ENCODE results near the gene COA7.

Gene COA7

DNA sequence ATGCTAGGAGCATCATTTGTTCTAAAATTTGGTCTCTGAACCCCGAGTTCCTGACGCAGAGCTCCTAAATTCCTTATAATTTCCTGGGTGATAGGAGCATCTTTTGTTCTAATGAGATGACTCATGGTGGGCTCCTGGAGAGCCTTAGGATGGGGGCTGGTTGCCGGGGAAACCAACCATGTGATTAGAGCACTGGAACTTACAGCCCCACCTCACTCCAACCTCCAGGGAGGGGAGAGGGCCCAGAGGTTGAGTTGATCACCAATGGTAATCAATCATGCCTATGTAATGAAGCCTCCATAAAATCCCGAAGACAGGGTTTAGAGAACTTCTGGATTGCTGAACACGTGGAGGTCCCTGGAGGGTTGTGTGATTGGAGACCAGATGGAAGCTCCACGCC, 57.5 kb downstream of the COA7 start:
- no peak for DNase-seq (ENCODE audit: low read depth, low spot score)
- TF ChIP-seq, protein P1, sequence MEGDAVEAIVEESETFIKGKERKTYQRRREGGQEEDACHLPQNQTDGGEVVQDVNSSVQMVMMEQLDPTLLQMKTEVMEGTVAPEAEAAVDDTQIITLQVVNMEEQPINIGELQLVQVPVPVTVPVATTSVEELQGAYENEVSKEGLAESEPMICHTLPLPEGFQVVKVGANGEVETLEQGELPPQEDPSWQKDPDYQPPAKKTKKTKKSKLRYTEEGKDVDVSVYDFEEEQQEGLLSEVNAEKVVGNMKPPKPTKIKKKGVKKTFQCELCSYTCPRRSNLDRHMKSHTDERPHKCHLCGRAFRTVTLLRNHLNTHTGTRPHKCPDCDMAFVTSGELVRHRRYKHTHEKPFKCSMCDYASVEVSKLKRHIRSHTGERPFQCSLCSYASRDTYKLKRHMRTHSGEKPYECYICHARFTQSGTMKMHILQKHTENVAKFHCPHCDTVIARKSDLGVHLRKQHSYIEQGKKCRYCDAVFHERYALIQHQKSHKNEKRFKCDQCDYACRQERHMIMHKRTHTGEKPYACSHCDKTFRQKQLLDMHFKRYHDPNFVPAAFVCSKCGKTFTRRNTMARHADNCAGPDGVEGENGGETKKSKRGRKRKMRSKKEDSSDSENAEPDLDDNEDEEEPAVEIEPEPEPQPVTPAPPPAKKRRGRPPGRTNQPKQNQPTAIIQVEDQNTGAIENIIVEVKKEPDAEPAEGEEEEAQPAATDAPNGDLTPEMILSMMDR (IDR thresholded peaks at IDR 0.05; ENCODE audit: insufficient read depth, low read length, missing control alignments): no peak
- POLR2A ChIA-PET: no interaction called here
- no peak overlapping the region for H3K4me3 ChIP-seq (ENCODE audit: low read depth, low read length)
- CTCF ChIA-PET: no interaction called here

DNA sequence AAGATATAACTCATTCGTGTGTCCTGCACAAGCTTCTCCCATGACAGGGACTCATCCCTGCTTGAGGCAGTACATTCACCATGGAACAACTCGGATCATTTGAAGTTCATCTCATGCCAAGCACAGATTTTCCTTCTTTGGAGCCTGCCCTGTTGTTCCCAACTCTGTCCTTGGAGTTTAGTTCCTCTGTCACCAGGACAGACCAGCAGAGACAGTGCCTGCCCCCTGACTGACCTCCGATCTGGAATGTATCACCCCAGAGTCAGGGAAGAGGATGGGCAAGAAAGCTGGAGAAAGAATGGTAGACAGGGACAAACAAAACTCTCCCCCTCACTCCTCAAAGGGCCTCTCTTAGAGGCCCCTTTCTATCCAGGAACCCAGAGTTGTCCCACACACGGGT, 60.2 kb downstream of the COA7 start:
- CTCF ChIA-PET: no interaction called here
- H3K4me3 ChIP-seq (ENCODE audit: low read depth, low read length): no peak overlapping the region
- no peak for DNase-seq (ENCODE audit: low read depth, low spot score)

DNA sequence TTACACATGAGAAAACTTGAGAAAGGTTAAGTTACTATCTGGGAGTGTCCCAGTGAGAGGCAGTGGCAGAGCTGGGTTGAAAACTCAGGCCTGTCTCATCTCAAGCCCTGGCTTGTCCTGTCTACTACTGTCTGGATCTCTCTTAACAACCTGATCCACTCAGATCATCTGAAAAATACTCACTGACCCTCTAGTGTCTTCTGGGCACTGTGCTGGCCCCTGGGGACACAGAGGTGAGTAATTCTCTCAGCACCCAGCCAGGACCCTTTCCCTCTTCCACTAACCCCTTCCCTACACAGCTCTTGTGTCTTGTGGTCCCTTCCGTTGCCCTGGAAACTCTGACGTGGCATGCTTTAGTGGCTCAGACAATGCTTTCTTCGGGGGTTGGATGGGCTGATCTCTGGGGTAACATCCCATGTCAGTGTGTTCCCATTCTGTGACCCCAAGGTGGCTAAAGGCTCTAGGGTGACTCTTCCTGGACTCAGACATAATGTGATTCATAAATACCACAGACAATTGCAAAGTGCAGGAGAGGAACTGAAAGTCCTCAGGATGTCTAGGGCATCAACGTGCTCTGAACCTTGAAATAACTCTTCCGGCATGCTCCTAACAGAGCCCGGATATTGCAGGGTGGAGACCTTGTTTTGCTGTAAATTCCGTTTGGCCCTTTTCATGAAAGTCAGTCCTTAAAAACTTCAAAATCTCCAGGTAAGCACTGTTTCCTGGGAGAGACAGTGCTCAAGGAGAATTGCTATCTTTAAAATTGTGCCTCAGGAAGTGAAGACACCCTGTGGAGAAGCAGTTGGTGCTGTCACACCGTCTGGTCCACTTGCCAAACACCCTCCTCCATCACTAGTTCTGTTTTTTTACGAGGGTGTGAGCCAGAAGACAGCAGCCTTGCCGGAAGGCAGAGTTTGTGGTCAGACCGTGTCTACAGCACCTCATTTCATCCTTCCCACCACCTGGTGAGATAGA, 61.1 kb downstream of the COA7 start:
- H3K4me3 ChIP-seq (ENCODE audit: low read depth, low read length): no peak overlapping the region
- DNase-seq (ENCODE audit: low read depth, low spot score): no peak
- ChIA-PET POLR2A (no interaction called here), CTCF (no interaction called here)
- TF ChIP-seq, protein P1 (IDR thresholded peaks at IDR 0.05; ENCODE audit: insufficient read depth, low read length, missing control alignments): no peak

More for the DNA sequence above, 60.2 kb downstream of the COA7 start:
- POLR2A ChIA-PET: no interaction called here
- TF ChIP-seq, protein P1 (IDR thresholded peaks at IDR 0.05; ENCODE audit: insufficient read depth, low read length, missing control alignments): no peak

DNA sequence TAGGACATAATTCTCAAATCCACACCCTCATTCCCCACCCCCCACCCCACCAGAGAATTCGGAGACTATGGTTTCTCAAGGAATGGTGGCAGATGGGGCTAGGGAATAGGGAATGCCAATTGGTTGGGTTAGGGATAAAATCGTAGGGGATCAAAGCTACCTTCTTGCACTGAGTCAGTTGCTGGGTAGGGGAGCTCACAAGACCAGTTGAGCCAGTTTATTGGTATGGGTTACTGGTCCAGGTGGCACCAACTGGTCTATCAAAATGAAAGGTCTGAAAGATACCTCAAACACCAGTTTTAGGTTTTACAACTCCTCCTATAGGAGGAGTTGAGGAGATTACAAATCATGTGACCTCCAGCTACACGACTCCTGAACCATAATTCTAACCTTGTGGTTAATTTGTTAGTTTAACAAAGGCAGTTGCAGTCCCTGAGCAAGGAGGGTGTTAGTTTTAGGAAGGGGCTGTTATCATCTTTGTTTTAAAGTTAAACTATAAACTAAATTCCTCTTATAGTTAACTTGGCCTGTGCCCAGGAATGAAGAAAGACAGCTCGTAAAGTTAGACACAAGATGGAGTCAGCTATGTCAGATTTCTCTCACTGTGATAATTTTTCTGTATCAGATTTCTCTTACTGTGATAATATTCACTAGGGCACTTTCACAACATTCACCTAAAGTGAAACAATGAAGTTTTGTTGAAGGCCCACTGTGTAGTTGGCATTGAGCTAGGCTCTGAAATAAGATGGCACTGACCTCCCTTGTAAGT, 62.6 kb downstream of the COA7 start:
- POLR2A ChIA-PET: no interaction called here
- H3K4me3 ChIP-seq (ENCODE audit: low read depth, low read length): no peak overlapping the region
- CTCF ChIA-PET: no interaction called here
- TF ChIP-seq, protein P1 (IDR thresholded peaks at IDR 0.05; ENCODE audit: insufficient read depth, low read length, missing control alignments): no peak
- DNase-seq (ENCODE audit: low read depth, low spot score): no peak
